ENCODE data around the gene AFF3. TPM values are rescaled to one million over a fixed set of nuclear protein-coding genes. Genes with fewer than 3 reads are reported as not detected.
"Not testable (repeated sequence)": the region's sequence is repeated elsewhere in the genome, so short reads cannot be mapped to it uniquely, and the experiment has no call there.

The AFF3 gene
- total RNA-seq, 1 donor from 2014 or later = 7.6 TPM

GRCh38 chr2:100161945-100162620, 19.7 kb upstream of the AFF3 start:
- no peak for DNase-seq
- intact Hi-C loops (cut with DNase I) = no loop called here
- ATAC-seq (ENCODE audit: poor library complexity) = no peak

GRCh38 chr2:100160396-100160795, 18.0 kb upstream of the AFF3 start:
- intact Hi-C loops (cut with DNase I) = no loop called here

GRCh38 chr2:100151832-100152231, 9.4 kb upstream of the AFF3 start:
- DNase-seq; intact Hi-C loops (cut with DNase I); ATAC-seq (ENCODE audit: poor library complexity): not testable (repeated sequence)

More at GRCh38 chr2:100160396-100160795, 18.0 kb upstream of the AFF3 start:
- DNase-seq (no peak), ATAC-seq (ENCODE audit: poor library complexity) (no peak)

- ATAC-seq (ENCODE audit: poor library complexity) = no peak
- intact Hi-C loops (cut with DNase I) = no loop called here
- DNase-seq = no peak
Observed at GRCh38 chr2:100151310-100151709, 8.9 kb upstream of the AFF3 start.

GRCh38 chr2:100148883-100149282, 6.5 kb upstream of the AFF3 start:
- ATAC-seq (ENCODE audit: poor library complexity) = no peak
- intact Hi-C loops (cut with DNase I) = no loop called here
- DNase-seq = no peak

- ATAC-seq (ENCODE audit: poor library complexity) (no peak), DNase-seq (no peak)
- intact Hi-C loops (cut with DNase I) = no loop called here
Observed at GRCh38 chr2:100146657-100146960, 4.2 kb upstream of the AFF3 start.

GRCh38 chr2:100145893-100146656, 3.7 kb upstream of the AFF3 start:
- no peak for DNase-seq
- intact Hi-C loops (cut with DNase I) = no loop called here
- ATAC-seq (ENCODE audit: poor library complexity) = no peak

- DNase-seq (no peak), ATAC-seq (ENCODE audit: poor library complexity) (no peak)
- intact Hi-C loops (cut with DNase I) = no loop called here
Observed at GRCh38 chr2:100143286-100143685, 896 bp upstream of the AFF3 start.

GRCh38 chr2:100141906-100142305, 484 bp downstream of the AFF3 start:
- ATAC-seq (ENCODE audit: poor library complexity) (no peak), DNase-seq (no peak)
- intact Hi-C loops (cut with DNase I) = no loop called here

GRCh38 chr2:100140582-100140981, 1.8 kb downstream of the AFF3 start:
- ATAC-seq (ENCODE audit: poor library complexity) (peak; percentile 58), DNase-seq (no peak)
- intact Hi-C loops (cut with DNase I) = no loop called here

- no peak for ATAC-seq (ENCODE audit: poor library complexity)
- intact Hi-C loops (cut with DNase I) = no loop called here
Observed at GRCh38 chr2:100137866-100138570, 4.4 kb downstream of the AFF3 start.

GRCh38 chr2:100137318-100137717, 5.1 kb downstream of the AFF3 start:
- intact Hi-C loops (cut with DNase I) = no loop called here
- no peak for DNase-seq
- ATAC-seq (ENCODE audit: poor library complexity) = no peak

More at GRCh38 chr2:100137866-100138570, 4.4 kb downstream of the AFF3 start:
- DNase-seq = no peak

- DNase-seq (no peak), ATAC-seq (ENCODE audit: poor library complexity) (no peak)
- intact Hi-C loops (cut with DNase I) = no loop called here
Observed at GRCh38 chr2:100136310-100136709, 6.1 kb downstream of the AFF3 start.

GRCh38 chr2:100135415-100135814, 7.0 kb downstream of the AFF3 start:
- intact Hi-C loops (cut with DNase I) = no loop called here
- DNase-seq (no peak), ATAC-seq (ENCODE audit: poor library complexity) (no peak)

- intact Hi-C loops (cut with DNase I) = no loop called here
- DNase-seq (no peak), ATAC-seq (ENCODE audit: poor library complexity) (no peak)
Observed at GRCh38 chr2:100130595-100131391, 11.6 kb downstream of the AFF3 start.

GRCh38 chr2:100126897-100127401, 15.4 kb downstream of the AFF3 start:
- DNase-seq (no peak), ATAC-seq (ENCODE audit: poor library complexity) (no peak)
- intact Hi-C loops (cut with DNase I) = no loop called here

- ATAC-seq (ENCODE audit: poor library complexity) = peak; percentile 86
- intact Hi-C loops (cut with DNase I) = no loop called here
- no peak for DNase-seq
Observed at GRCh38 chr2:100126201-100126600, 16.2 kb downstream of the AFF3 start.

- intact Hi-C loops (cut with DNase I) = no loop called here
- DNase-seq = no peak
- ATAC-seq (ENCODE audit: poor library complexity) = no peak
Observed at GRCh38 chr2:100125626-100126025, 16.8 kb downstream of the AFF3 start.

GRCh38 chr2:100124761-100125160, 17.6 kb downstream of the AFF3 start:
- ATAC-seq (ENCODE audit: poor library complexity) (no peak), DNase-seq (no peak)
- intact Hi-C loops (cut with DNase I) = no loop called here

Measured in Right ventricle myocardium superior (tissue), 1 donor.